H1 (cell line): ENCODE results near the gene PIP4K2C. TPM values are rescaled to one million over a fixed set of nuclear protein-coding genes. Genes with fewer than 3 reads are reported as not detected.

Source experiments
- CEBPB ChIP-seq: IDR thresholded peaks from 2 replicates; pipeline ENCODE4 v1.6.1; 2012; ENCODE audit warnings: low read depth, low read length
- FOSL1 ChIP-seq: IDR thresholded peaks from 2 replicates; pipeline ENCODE4 v1.6.1; 2011; ENCODE audit warnings: mild to moderate bottlenecking, low read depth, low read length, moderate library complexity; ENCODE audit not compliant: insufficient read depth
- HDAC2 ChIP-seq, 2 experiments: fragments of 300-600 bp in 1 of 2; sonication (generic) in 1 of 2; IDR thresholded peaks; 2 replicates each; pipeline ENCODE4 v1.6.1; 2011 to 2012; ENCODE audit warnings: low read depth in 2 of 2, low read length in 2 of 2, mild to moderate bottlenecking in 2 of 2, moderate library complexity in 2 of 2, borderline replicate concordance in 1 of 2, inconsistent platforms in 1 of 2
- polyA plus RNA-seq, 7 experiments: library from polyadenylated mRNA; depleted of rRNA in 3 of 7; stranded (reverse) in 5 of 7; unstranded in 2 of 7; fragments of >200 nt in 5 of 7; fragments of 200-250 nt in 2 of 7; gene quantifications; 1 replicate in 5 of 7; 2 replicates in 1 of 7; 4 replicates in 1 of 7; pipeline versions ENCODE4 v1.2.1 to v1.2.3, GENCODE V29; 2011 to 2013; ENCODE audit warnings: missing spikeins in 2 of 7, mixed read lengths in 2 of 7
- total RNA-seq: library from RNA; stranded (reverse); fragmentation: NEBNext Ultra II Directional; extraction: Animal tissue kit (Norgen Biotek cat#: 25700); gene quantifications from 2 replicates; pipeline ENCODE4 v1.2.1, GENCODE V29; 2021

PIP4K2C gene
- total and polyA plus RNA-seq, 2 of the 8 experiments (the other 6 are each of a cell fraction or from before 2014, with no cell fraction given) = 25.0 to 27.1 TPM

- TF ChIP-seq FOSL1 = no peak
- TF ChIP-seq CEBPB = no peak
- TF ChIP-seq HDAC2 (IDR thresholded peaks at IDR 0.05; ENCODE audit: borderline replicate concordance in 1 of 2, low read depth in 2 of 2, low read length in 2 of 2) = 0 out of 4 replicates have a peak, but pooled peaks of 1 of the 2 experiments have one; percentile 83
These were observed at the start of gene PIP4K2C (continued) for GRCh38 chr12:57590864-57591781.
